Choroid plexus epithelial cell (primary cell): ENCODE data around the gene OXTR.

ENCODE experiments used
- DNase-seq: peaks from one replicate; pipeline ENCODE4 v3.0.0-alpha.2; 2010; ENCODE audit warnings: low read depth
- H3K4me3 ChIP-seq: 2 replicates; pipeline ENCODE4 v1.5.1; 2011; ENCODE audit warnings: low read depth, mild to moderate bottlenecking, control low read depth, low read length, moderate library complexity
- TF ChIP-seq, protein P1 (sequence below): conservative IDR thresholded peaks from 2 replicates; pipeline ENCODE4 v1.5.1; 2011; ENCODE audit warnings: low read depth, mild to moderate bottlenecking, control low read depth, inconsistent platforms, low read length, moderate library complexity

Gene OXTR

DNA sequence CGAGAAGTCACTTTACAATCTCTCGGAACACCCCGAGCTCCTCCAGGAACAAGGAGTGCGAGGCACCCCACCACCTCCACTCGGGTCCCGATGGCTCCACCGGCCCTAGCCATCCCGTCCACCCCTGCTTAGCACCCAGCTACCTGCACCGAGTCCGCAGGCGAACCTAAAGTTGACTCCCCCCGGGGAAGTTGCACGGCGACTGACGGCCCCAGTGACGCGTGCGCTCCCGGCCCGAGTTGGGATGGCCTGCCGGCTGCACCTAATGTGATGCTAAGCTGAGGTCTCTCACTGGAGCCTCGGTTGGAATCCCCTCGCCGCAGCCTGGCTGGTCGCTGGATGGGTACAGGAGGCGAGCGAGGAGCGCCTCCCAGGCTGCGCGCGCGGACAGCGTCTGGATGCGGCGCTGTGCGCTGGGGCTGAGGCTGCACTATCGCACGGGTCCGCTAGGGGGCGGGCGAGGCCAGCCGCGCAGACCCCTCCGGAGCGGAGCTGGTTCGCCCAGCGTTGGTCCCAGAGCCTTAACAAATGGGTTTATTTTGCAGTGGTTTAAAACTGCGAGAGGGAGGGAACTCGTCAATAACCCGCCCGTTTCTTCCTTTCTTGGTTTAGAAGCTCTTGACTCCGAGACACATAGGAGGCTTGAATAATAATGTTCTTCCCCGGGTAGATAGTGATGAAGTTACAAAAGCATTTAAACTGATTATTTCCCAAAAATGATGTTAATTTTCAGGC is at the start of gene OXTR:
Gene OXTR, minus strand, starts transcription at position 526 of the 735 bp plus-strand sequence. CDS start 1,426 bp downstream, outside the sequence.
- peak within 1 kb of the TSS; percentile 68 for H3K4me3 ChIP-seq
- TF ChIP-seq, protein P1, sequence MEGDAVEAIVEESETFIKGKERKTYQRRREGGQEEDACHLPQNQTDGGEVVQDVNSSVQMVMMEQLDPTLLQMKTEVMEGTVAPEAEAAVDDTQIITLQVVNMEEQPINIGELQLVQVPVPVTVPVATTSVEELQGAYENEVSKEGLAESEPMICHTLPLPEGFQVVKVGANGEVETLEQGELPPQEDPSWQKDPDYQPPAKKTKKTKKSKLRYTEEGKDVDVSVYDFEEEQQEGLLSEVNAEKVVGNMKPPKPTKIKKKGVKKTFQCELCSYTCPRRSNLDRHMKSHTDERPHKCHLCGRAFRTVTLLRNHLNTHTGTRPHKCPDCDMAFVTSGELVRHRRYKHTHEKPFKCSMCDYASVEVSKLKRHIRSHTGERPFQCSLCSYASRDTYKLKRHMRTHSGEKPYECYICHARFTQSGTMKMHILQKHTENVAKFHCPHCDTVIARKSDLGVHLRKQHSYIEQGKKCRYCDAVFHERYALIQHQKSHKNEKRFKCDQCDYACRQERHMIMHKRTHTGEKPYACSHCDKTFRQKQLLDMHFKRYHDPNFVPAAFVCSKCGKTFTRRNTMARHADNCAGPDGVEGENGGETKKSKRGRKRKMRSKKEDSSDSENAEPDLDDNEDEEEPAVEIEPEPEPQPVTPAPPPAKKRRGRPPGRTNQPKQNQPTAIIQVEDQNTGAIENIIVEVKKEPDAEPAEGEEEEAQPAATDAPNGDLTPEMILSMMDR = peak; percentile 84
- DNase-seq = peak; percentile 88

GRCh38 chr3:8817486-8817885 is 48.1 kb upstream of the OXTR start:
- no peak overlapping the region for H3K4me3 ChIP-seq
- TF ChIP-seq, protein P1 = no peak
- no peak for DNase-seq

DNA sequence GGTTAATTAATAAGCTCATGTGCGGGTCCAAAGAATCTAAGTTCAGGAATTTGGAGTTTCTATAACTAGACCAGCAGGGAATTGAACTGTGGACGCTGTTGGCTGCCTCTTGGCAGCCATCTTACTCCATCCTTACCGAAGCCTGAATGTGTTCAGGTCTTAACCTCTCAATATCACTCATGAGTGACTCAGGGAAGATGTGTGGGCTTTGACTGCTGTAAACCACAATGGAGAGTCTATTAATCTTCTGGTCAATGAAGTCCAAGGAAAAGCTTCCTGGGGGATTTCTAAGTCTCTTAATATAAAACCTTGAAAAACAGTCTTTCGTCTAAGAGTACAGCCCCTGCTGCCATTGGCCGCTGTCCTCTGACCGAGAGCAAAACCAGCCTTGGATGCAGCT is 46.7 kb upstream of the OXTR start:
- no peak overlapping the region for H3K4me3 ChIP-seq
- no peak for DNase-seq
- TF ChIP-seq, protein P1 = no peak

DNA sequence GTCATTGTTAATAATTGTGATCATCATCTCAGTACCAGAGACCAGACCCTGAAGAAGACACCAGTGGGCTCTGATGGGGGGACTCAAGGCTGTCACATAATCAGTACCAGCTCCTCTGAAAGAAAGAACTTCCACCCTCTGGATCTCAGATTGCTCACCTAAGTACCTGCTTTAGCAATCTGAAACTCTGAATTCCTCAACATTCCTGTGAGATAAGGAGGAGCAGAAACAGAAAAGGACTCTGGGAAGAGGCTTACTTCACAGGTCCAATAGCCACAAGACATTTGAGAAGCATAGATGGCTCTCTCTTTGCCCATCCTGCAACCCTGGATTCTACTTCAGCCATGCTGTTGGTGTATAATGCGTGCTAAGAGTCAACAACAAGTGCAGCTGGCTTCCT is 44.0 kb upstream of the OXTR start:
- H3K4me3 ChIP-seq = no peak overlapping the region
- DNase-seq = no peak
- TF ChIP-seq, protein P1 = no peak

GRCh38 chr3:8810561-8810960 is 41.1 kb upstream of the OXTR start:
- DNase-seq = no peak
- TF ChIP-seq, protein P1 = no peak
- no peak overlapping the region for H3K4me3 ChIP-seq

GRCh38 chr3:8805774-8806173 is 36.4 kb upstream of the OXTR start:
- no peak for DNase-seq
- H3K4me3 ChIP-seq = no peak overlapping the region
- TF ChIP-seq, protein P1 = no peak

DNA sequence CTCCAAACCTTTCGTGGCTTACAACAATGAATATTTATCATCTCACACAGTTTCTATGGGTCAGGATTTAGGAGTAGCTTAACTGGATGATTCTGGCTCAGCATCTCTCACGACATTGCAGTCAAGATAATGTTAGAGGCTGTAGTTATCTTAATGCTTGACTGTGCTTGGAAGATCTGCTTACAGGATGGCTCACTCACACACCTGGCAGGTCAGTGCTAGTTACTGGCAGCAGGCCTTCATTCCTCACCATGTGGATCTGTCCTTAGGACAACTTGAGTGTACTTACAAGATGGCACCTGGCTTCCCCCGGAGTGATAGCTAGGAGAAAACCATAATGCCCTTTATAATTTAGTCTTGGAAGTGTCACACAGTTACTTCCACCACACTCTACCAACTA is 32.8 kb upstream of the OXTR start:
- no peak overlapping the region for H3K4me3 ChIP-seq
- DNase-seq = no peak

More for the DNA sequence above, 32.8 kb upstream of the OXTR start:
- TF ChIP-seq, protein P1 = no peak
